Astrocyte (in vitro differentiated cells and primary cell): Measurements from ENCODE around the gene NEU1. TPM values are rescaled to one million over a fixed set of nuclear protein-coding genes. Genes with fewer than 3 reads are reported as not detected.
"Not testable (repeated sequence)": the region's sequence is repeated elsewhere in the genome, so short reads cannot be mapped to it uniquely, and the experiment has no call there.

Experiments used
- DNase-seq: peaks from one replicate; pipeline ENCODE4 v3.0.0-alpha.2; 2010; ENCODE audit warnings: low read depth
- FAIRE-seq: peaks from 2 replicates; lab custom pipeline; 2011; peaks lifted over from hg19 to GRCh38; lab: Jason Lieb, UNC
- H2AFZ ChIP-seq: 2 replicates; pipeline ENCODE4 v1.6.0; 2012; ENCODE audit warnings: low read depth, low read length, inconsistent platforms
- H3K27ac ChIP-seq: 2 replicates; pipeline ENCODE4 v1.5.1; 2011; ENCODE audit warnings: low read depth, low read length, inconsistent platforms
- H3K27me3 ChIP-seq: 2 replicates; pipeline ENCODE4 v1.6.0; 2011; ENCODE audit warnings: low read length, inconsistent platforms; ENCODE audit not compliant: insufficient read depth
- H3K36me3 ChIP-seq: 2 replicates; pipeline ENCODE4 v1.5.1; 2011; ENCODE audit warnings: low read length, inconsistent platforms; ENCODE audit not compliant: insufficient read depth
- H3K4me1 ChIP-seq: 2 replicates; pipeline ENCODE4 v1.5.1; 2011; ENCODE audit warnings: low read length, inconsistent platforms; ENCODE audit not compliant: insufficient read depth
- H3K4me2 ChIP-seq: 2 replicates; pipeline ENCODE4 v1.6.0; 2012; ENCODE audit warnings: low read length, inconsistent platforms
- H3K4me3 ChIP-seq: 2 replicates; pipeline ENCODE4 v1.5.1; 2011; ENCODE audit warnings: low read depth, mild to moderate bottlenecking, low read length, inconsistent platforms; ENCODE audit not compliant: insufficient read depth
- H3K79me2 ChIP-seq: 2 replicates; pipeline ENCODE4 v1.6.0; 2012; ENCODE audit warnings: mild to moderate bottlenecking, low read length, inconsistent platforms; ENCODE audit not compliant: insufficient read depth
- H3K9ac ChIP-seq: 2 replicates; pipeline ENCODE4 v1.6.0; 2012; ENCODE audit warnings: mild to moderate bottlenecking, low read length, inconsistent platforms
- H3K9me3 ChIP-seq: 2 replicates; pipeline ENCODE4 v1.5.1; 2012; ENCODE audit warnings: low read depth, mild to moderate bottlenecking, low read length, inconsistent platforms; ENCODE audit not compliant: insufficient read depth
- H4K20me1 ChIP-seq: 2 replicates; pipeline ENCODE4 v1.6.0; 2012; ENCODE audit warnings: low read length, inconsistent platforms; ENCODE audit not compliant: insufficient read depth
- H3K27ac Mint-ChIP-seq: one replicate; pipeline ENCODE4 v1.8.0; 2021; ENCODE audit warnings: mild to moderate bottlenecking, mixed read lengths; ENCODE audit not compliant: unreplicated experiment
- H3K27me3 Mint-ChIP-seq: one replicate; pipeline ENCODE4 v1.8.0; 2021; ENCODE audit warnings: low read depth, mixed read lengths; ENCODE audit not compliant: unreplicated experiment
- H3K36me3 Mint-ChIP-seq: one replicate; pipeline ENCODE4 v1.8.0; 2021; ENCODE audit warnings: low read depth, mixed read lengths; ENCODE audit not compliant: unreplicated experiment
- H3K4me1 Mint-ChIP-seq: one replicate; pipeline ENCODE4 v1.8.0; 2021; ENCODE audit warnings: low read depth, mixed read lengths; ENCODE audit not compliant: unreplicated experiment
- H3K4me3 Mint-ChIP-seq: one replicate; pipeline ENCODE4 v1.8.0; 2021; ENCODE audit warnings: mild to moderate bottlenecking, moderate library complexity, mixed read lengths; ENCODE audit not compliant: unreplicated experiment
- H3K9me3 Mint-ChIP-seq: one replicate; pipeline ENCODE4 v1.8.0; 2021; ENCODE audit warnings: mild to moderate bottlenecking, mixed read lengths; ENCODE audit not compliant: unreplicated experiment
- EZH2 ChIP-seq: IDR thresholded peaks from 2 replicates; pipeline ENCODE4 v1.6.1; 2012; ENCODE audit warnings: mild to moderate bottlenecking, low read length, inconsistent platforms; ENCODE audit not compliant: insufficient read depth
- total RNA-seq: library from RNA; stranded (reverse); gene quantifications from 2 replicates; pipeline ENCODE4 v1.2.1, GENCODE V29; 2021
- TF ChIP-seq, protein P1 (sequence below): IDR thresholded peaks from 2 replicates; pipeline ENCODE4 v1.5.1; 2011; ENCODE audit warnings: low read depth, mild to moderate bottlenecking, inconsistent platforms, low read length, moderate library complexity; ENCODE audit not compliant: insufficient read depth

Gene NEU1
- total RNA-seq, 1 donor from 2014 or later, result 47.3 TPM

DNA sequence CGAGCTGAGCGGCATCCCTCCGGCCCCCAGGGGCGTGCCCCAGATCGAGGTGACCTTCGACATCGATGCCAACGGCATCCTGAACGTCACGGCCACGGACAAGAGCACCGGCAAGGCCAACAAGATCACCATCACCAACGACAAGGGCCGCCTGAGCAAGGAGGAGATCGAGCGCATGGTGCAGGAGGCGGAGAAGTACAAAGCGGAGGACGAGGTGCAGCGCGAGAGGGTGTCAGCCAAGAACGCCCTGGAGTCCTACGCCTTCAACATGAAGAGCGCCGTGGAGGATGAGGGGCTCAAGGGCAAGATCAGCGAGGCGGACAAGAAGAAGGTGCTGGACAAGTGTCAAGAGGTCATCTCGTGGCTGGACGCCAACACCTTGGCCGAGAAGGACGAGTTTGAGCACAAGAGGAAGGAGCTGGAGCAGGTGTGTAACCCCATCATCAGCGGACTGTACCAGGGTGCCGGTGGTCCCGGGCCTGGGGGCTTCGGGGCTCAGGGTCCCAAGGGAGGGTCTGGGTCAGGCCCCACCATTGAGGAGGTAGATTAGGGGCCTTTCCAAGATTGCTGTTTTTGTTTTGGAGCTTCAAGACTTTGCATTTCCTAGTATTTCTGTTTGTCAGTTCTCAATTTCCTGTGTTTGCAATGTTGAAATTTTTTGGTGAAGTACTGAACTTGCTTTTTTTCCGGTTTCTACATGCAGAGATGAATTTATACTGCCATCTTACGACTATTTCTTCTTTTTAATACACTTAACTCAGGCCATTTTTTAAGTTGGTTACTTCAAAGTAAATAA, 45.3 kb downstream of the NEU1 start:
- not testable (repeated sequence) for H3K27me3 ChIP-seq, H3K27me3 Mint-ChIP-seq, H3K27ac Mint-ChIP-seq, FAIRE-seq, DNase-seq, H3K9me3 ChIP-seq, H3K27ac ChIP-seq, H2AFZ ChIP-seq, H3K36me3 Mint-ChIP-seq, H3K9me3 Mint-ChIP-seq, H3K36me3 ChIP-seq
- Histone ChIP-seq H3K4me3 (peak overlapping the region; percentile 49), H3K4me1 (peaks cover 18% of the 10 kb centered on the region), H3K9ac (peak overlapping the region; percentile 55), H4K20me1 (peaks cover 16% of the 10 kb centered on the region), H3K79me2 (peaks cover 19% of the 10 kb centered on the region), H3K4me2 (peak overlapping the region; percentile 88)
- peaks cover 14% of the 10 kb centered on the region for H3K4me1 Mint-ChIP-seq
- peak overlapping the region; percentile 81 for H3K4me3 Mint-ChIP-seq

DNA sequence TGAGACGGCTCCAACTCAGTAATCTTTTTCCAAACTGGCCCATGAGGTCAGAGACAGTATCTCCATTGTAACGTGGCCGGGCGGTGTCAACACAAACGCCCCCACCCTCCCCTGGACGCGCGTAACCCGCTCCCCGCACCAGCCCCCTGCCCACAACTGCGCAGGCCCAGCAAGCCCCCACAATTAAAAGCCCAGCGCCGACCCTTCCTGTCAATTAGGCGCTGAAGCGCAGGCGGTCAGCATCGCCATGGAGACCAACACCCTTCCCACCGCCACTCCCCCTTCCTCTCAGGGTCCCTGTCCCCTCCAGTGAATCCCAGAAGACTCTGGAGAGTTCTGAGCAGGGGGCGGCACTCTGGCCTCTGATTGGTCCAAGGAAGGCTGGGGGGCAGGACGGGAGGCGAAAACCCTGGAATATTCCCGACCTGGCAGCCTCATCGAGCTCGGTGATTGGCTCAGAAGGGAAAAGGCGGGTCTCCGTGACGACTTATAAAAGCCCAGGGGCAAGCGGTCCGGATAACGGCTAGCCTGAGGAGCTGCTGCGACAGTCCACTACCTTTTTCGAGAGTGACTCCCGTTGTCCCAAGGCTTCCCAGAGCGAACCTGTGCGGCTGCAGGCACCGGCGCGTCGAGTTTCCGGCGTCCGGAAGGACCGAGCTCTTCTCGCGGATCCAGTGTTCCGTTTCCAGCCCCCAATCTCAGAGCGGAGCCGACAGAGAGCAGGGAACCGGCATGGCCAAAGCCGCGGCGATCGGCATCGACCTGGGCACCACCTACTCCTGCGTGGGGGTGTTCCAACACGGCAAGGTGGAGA, 47.4 kb downstream of the NEU1 start, which contains the start of the genes HSPA1A and HSPA1L:
Gene HSPA1A, plus strand, starts transcription at position 519 of the 814 bp plus-strand sequence. Its CDS starts 214 bp downstream, at position 733.
Gene HSPA1L, minus strand, starts transcription at position 259 of the 814 bp plus-strand sequence. CDS start 3,311 bp downstream, outside the sequence.
- Mint-ChIP-seq H3K9me3 (peaks cover 2% of the 10 kb centered on the region), H3K27ac (peak within 1 kb of the TSS; percentile 99), H3K4me3 (peak within 1 kb of the TSS; percentile 86), H3K27me3 (no peaks in the 10 kb centered on the region), H3K4me1 (peaks cover 11% of the 10 kb centered on the region), H3K36me3 (peaks cover 3% of the 10 kb centered on the region)
- Histone ChIP-seq H3K36me3 (no peaks in the 10 kb centered on the region), H2AFZ (peak within 1 kb of the TSS; percentile 68), H4K20me1 (peaks cover 16% of the 10 kb centered on the region), H3K4me1 (peaks cover 9% of the 10 kb centered on the region), H3K27me3 (no peaks in the 10 kb centered on the region), H3K9ac (peak within 1 kb of the TSS; percentile 73), H3K27ac (peak within 1 kb of the TSS; percentile 87), H3K4me3 (peak within 1 kb of the TSS; percentile 72), H3K4me2 (peak within 1 kb of the TSS; percentile 92), H3K9me3 (no peaks in the 10 kb centered on the region), H3K79me2 (peaks cover 19% of the 10 kb centered on the region)
- peak; percentile 91 for DNase-seq
- no peak for TF ChIP-seq EZH2
- TF ChIP-seq, protein P1, sequence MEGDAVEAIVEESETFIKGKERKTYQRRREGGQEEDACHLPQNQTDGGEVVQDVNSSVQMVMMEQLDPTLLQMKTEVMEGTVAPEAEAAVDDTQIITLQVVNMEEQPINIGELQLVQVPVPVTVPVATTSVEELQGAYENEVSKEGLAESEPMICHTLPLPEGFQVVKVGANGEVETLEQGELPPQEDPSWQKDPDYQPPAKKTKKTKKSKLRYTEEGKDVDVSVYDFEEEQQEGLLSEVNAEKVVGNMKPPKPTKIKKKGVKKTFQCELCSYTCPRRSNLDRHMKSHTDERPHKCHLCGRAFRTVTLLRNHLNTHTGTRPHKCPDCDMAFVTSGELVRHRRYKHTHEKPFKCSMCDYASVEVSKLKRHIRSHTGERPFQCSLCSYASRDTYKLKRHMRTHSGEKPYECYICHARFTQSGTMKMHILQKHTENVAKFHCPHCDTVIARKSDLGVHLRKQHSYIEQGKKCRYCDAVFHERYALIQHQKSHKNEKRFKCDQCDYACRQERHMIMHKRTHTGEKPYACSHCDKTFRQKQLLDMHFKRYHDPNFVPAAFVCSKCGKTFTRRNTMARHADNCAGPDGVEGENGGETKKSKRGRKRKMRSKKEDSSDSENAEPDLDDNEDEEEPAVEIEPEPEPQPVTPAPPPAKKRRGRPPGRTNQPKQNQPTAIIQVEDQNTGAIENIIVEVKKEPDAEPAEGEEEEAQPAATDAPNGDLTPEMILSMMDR, result no peak
- no peak for FAIRE-seq

DNA sequence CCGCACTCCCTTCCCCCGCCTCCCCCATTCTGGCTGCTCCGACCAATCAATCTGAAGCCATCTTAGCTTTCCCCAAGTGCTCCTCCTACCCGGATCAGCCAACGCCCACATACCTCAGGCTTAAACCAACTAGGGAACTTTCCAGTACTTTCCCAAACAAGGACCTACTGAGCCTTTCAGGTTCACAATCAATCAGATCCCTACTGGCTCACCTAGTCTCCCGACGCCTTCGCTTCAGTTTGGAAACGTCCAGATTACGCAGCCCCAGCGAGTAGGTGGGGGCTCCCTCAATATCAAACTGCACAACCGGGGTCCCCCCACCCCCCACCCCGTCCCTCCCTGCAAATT, 48.0 kb downstream of the NEU1 start:
- peak overlapping the region; percentile 87 for H3K27ac ChIP-seq
- no peaks in the 10 kb centered on the region for H3K27me3 ChIP-seq
- H3K9me3 ChIP-seq, result no peaks in the 10 kb centered on the region
- H3K36me3 ChIP-seq, result no peaks in the 10 kb centered on the region
- H3K9ac ChIP-seq, result peak overlapping the region; percentile 73
- peaks cover 16% of the 10 kb centered on the region for H4K20me1 ChIP-seq
- no peak for TF ChIP-seq EZH2
- TF ChIP-seq, protein P1, result no peak
- H3K4me2 ChIP-seq, result peak overlapping the region; percentile 92
- H3K4me3 ChIP-seq, result peak overlapping the region; percentile 72
- Mint-ChIP-seq H3K27me3 (no peaks in the 10 kb centered on the region), H3K9me3 (peaks cover 2% of the 10 kb centered on the region), H3K4me3 (peak overlapping the region; percentile 86), H3K4me1 (peaks cover 11% of the 10 kb centered on the region), H3K27ac (peak overlapping the region; percentile 99), H3K36me3 (peaks cover 4% of the 10 kb centered on the region)
- DNase-seq (peak; percentile 98), FAIRE-seq (no peak)
- H3K79me2 ChIP-seq, result peaks cover 19% of the 10 kb centered on the region
- peak overlapping the region; percentile 68 for H2AFZ ChIP-seq
- peaks cover 9% of the 10 kb centered on the region for H3K4me1 ChIP-seq
